Thyroid gland (tissue), 4 donors: ENCODE data around the gene INPP5B. TPM values are rescaled to one million over a fixed set of nuclear protein-coding genes. Genes with fewer than 3 reads are reported as not detected.

Source experiments
- DNase-seq, 2 donors: peaks; one replicate each; pipeline ENCODE4 v3.0.0-alpha.2; 2019
- H3K27ac ChIP-seq, 3 donors: fragments of 200-600 bp; sonication (generic); 1 replicate in 2 of 3; 2 replicates in 1 of 3; pipeline ENCODE4 v1.5.1; 2016 to 2019; ENCODE audit warnings: mild to moderate bottlenecking in 1 of 3, moderate library complexity in 1 of 3
- H3K27me3 ChIP-seq: fragments of 200-600 bp; sonication (generic); one replicate; pipeline ENCODE4 v1.5.1; 2019
- H3K36me3 ChIP-seq, 2 donors: fragments of 200-600 bp; sonication (generic); one replicate each; pipeline ENCODE4 v1.5.1; 2016 to 2019
- H3K4me1 ChIP-seq, 2 donors: fragments of 200-600 bp; sonication (generic); one replicate each; pipeline ENCODE4 v1.5.1; 2017 to 2019
- H3K4me3 ChIP-seq, 3 donors: fragments of 200-600 bp; sonication (generic); replicated peaks in 1 of 3; 1 replicate in 2 of 3; 2 replicates in 1 of 3; pipeline ENCODE4 v1.5.1; 2016; ENCODE audit warnings: mild to moderate bottlenecking in 1 of 3
- H3K9me3 ChIP-seq: fragments of 200-600 bp; sonication (generic); one replicate; pipeline ENCODE4 v1.5.1; 2017
- POLR2A ChIP-seq, 2 donors: fragments of 450-650 bp; IDR thresholded peaks; one replicate each; pipeline ENCODE4 v1.6.1; 2017; ENCODE audit warnings: antibody characterized with exemption in 2 of 2, mild to moderate bottlenecking in 2 of 2, moderate library complexity in 1 of 2
- WGBS, 2 donors: methylation state at CpG; one replicate each; pipeline ENCODE4 v1.1.5; 2017; 5-methylcytosine and 5-hydroxymethylcytosine counted together
- intact Hi-C: fragments of 100-400 bp; cut with DNase I; formaldehyde crosslinking; loops from one replicate; pipeline ENCODE4 v1.15.1; 2023
- total RNA-seq, 4 donors: library from RNA; depleted of rRNA; stranded (reverse); fragments of >200 nt; gene quantifications; one replicate each; pipeline ENCODE4 v1.2.3, GENCODE V29; 2016
- TF ChIP-seq, protein P1 (sequence below), 6 experiments: fragments of 200-600 bp in 3 of 6; fragments of 450-650 bp in 3 of 6; sonication (generic) in 3 of 6; IDR thresholded peaks; one replicate each; pipeline ENCODE4 v1.5.1; 2016 to 2019; ENCODE audit warnings: antibody characterized with exemption in 6 of 6, mild to moderate bottlenecking in 2 of 6, inconsistent platforms in 1 of 6, moderate library complexity in 1 of 6

Gene INPP5B
- total RNA-seq, 4 donors from 2014 or later, result 24.7 to 42.5 (median 30.8) TPM

- Histone ChIP-seq H3K9me3 (no peaks in the 10 kb centered on the region), H3K4me3 (no peak overlapping the region), H3K27ac (no peak overlapping the region), H3K36me3 (peaks cover 0 to 5% of the 10 kb centered on the region in 2 donors), H3K27me3 (no peaks in the 10 kb centered on the region), H3K4me1 (peaks cover 7 to 12% of the 10 kb centered on the region in 2 donors)
- DNase-seq, result no peak
- intact Hi-C loops, result no loop called here
- 90 to 92% methylated on average over 6 of the region's 6 CpGs for WGBS, 2 donors
- TF ChIP-seq POLR2A (IDR thresholded peaks at IDR 0.05), result no peak
- TF ChIP-seq, protein P1, sequence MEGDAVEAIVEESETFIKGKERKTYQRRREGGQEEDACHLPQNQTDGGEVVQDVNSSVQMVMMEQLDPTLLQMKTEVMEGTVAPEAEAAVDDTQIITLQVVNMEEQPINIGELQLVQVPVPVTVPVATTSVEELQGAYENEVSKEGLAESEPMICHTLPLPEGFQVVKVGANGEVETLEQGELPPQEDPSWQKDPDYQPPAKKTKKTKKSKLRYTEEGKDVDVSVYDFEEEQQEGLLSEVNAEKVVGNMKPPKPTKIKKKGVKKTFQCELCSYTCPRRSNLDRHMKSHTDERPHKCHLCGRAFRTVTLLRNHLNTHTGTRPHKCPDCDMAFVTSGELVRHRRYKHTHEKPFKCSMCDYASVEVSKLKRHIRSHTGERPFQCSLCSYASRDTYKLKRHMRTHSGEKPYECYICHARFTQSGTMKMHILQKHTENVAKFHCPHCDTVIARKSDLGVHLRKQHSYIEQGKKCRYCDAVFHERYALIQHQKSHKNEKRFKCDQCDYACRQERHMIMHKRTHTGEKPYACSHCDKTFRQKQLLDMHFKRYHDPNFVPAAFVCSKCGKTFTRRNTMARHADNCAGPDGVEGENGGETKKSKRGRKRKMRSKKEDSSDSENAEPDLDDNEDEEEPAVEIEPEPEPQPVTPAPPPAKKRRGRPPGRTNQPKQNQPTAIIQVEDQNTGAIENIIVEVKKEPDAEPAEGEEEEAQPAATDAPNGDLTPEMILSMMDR (IDR thresholded peaks at IDR 0.05), result no peak
Observed at GRCh38 chr1:37850352-37850955, 96.4 kb downstream of the INPP5B start.

DNA sequence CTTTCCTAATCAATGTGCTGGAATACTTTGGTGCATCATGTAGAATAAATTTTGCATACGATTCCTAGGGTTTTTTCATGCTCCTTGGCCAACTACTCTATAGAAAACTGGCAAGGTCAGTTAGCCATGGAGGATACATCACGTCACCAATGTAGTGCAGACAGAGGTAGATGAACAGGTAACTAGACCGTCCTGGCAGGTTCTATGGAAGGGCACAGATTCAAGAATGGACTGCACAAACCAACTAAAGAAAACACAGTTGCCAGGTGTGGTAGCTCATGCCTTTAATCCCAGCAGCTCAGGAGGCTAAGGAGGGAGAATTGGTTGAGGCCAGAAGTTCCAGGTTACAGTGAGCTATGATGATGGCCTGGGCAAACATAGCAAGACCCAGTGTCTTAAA is 97.4 kb downstream of the INPP5B start:
- Histone ChIP-seq H3K4me1 (peaks cover 7 to 15% of the 10 kb centered on the region in 2 donors), H3K36me3 (no peaks in the 10 kb centered on the region), H3K27me3 (no peaks in the 10 kb centered on the region), H3K27ac (no peak overlapping the region), H3K4me3 (no peak overlapping the region), H3K9me3 (no peaks in the 10 kb centered on the region)
- intact Hi-C loops, result no loop called here
- 93 to 96% methylated on average over 3 of the region's 3 CpGs for whole genome bisulfite sequencing, 2 donors
- TF ChIP-seq, protein P1 (IDR thresholded peaks at IDR 0.05), result no peak
- no peak for TF ChIP-seq POLR2A (IDR thresholded peaks at IDR 0.05)
- DNase-seq, result no peak

DNA sequence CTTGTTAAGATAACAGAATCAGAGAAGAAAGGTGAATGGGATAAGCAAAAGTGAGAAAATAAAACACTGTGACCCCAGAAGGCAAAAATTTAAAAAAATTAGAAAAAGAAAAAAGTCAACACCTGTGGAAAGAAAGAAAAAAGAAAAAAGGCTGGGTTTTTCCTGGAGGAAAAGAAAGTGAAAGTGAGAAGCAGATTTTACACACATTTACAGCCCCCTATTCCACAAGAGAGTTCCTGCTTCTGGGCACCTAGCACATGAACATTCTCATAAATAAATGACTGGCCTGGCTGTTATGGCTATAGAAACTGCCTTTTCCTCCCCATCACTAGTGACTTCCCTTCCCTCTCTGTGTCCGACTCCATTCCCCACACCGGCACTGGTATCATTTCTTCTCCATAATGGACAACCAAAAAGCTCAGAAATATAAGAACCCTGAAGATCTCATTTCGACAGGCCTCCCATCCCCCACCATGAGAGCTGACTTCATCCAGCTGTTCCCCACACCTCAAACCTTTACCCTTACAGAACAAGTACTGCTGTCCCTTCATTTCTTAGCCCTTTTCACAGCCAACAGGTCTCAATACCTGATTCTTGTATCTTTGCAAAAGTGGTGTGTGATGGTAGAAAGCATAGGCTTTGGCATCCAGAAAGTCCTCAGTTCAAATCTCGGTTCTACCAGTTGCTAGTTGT is 100.1 kb downstream of the INPP5B start:
- Histone ChIP-seq H3K4me1 (peaks cover 7 to 12% of the 10 kb centered on the region in 2 donors), H3K27me3 (no peaks in the 10 kb centered on the region), H3K4me3 (no peak overlapping the region), H3K27ac (no peak overlapping the region), H3K9me3 (no peaks in the 10 kb centered on the region), H3K36me3 (no peaks in the 10 kb centered on the region)
- TF ChIP-seq, protein P1 (IDR thresholded peaks at IDR 0.05), result no peak
- no peak for TF ChIP-seq POLR2A (IDR thresholded peaks at IDR 0.05)
- intact Hi-C loops, result no loop called here
- DNase-seq, result no peak
- 86% methylated on average over 4 of the region's 4 CpGs for WGBS, 2 donors

DNA sequence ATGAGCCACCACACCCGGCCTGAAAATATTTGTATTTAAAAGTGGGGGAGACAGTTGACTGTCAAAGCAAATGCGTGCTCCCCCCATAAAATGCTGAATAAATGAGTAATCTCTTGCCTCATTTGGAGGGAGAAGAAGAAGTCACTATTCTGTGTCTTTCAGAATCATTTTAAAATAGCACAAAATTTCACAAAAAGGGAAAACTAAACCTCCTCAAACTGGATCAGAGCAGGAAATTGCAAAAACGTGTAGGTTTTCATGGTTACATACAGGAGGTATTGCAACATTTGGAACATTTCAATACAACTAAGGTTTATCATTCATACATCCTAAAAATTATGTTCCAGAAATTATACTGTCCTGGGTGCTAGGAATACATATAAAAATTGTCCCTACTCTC is 101.1 kb downstream of the INPP5B start:
- TF ChIP-seq, protein P1 (IDR thresholded peaks at IDR 0.05), result no peak
- TF ChIP-seq POLR2A (IDR thresholded peaks at IDR 0.05), result no peak
- Histone ChIP-seq H3K36me3 (no peaks in the 10 kb centered on the region), H3K4me3 (no peak overlapping the region), H3K27me3 (no peaks in the 10 kb centered on the region), H3K27ac (no peak overlapping the region), H3K4me1 (peaks cover 2 to 5% of the 10 kb centered on the region in 2 donors), H3K9me3 (no peaks in the 10 kb centered on the region)
- DNase-seq, result no peak
- 65 to 74% methylated on average over 3 of the region's 3 CpGs for WGBS, 2 donors
- intact Hi-C loops, result no loop called here

DNA sequence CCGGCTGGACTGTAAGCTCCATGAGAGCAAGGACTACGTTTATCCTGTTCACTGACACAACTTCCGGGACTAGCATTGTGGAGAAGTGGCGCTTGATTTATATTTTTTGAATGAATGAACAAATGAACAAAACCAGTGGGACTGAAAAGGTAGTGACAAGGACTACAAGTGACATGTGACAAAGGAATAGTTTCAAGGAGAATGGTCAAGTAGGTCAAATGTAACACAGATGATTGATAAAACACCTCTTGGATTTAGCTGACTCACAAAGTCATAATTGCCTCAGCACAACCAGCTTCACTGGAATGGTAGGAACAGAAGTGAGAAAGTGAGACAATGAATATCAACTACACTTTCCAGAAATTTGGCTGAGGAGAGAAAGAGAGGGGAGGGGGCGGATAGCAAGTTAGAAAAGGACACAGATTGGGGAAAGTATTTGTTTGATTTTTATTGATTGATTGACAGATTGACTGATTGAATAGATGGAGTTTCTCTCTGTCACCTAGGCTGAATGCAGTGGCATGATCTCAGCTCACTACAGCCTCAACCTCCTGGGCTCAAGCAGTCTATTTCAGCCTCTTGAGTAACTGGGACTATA is 101.7 kb downstream of the INPP5B start:
- WGBS, 2 donors, result 91 to 93% methylated on average over 5 of the region's 5 CpGs
- Histone ChIP-seq H3K36me3 (no peaks in the 10 kb centered on the region), H3K9me3 (no peaks in the 10 kb centered on the region), H3K4me3 (no peak overlapping the region), H3K4me1 (peaks cover 0 to 4% of the 10 kb centered on the region in 2 donors), H3K27ac (no peak overlapping the region), H3K27me3 (no peaks in the 10 kb centered on the region)
- intact Hi-C loops, result no loop called here
- DNase-seq, result no peak
- TF ChIP-seq, protein P1 (IDR thresholded peaks at IDR 0.05), result no peak
- TF ChIP-seq POLR2A (IDR thresholded peaks at IDR 0.05), result no peak
